ENCODE data around the gene MAST4. TPM values are rescaled to one million over a fixed set of nuclear protein-coding genes. Genes with fewer than 3 reads are reported as not detected.

The MAST4 gene
- total and polyA plus RNA-seq, 5 experiments from 2014 or later: 4.5 to 19.4 (median 10.3) TPM

- Mint-ChIP-seq H3K27ac (no peak overlapping the region), H3K36me3 (no peaks in the 10 kb centered on the region), H3K27me3 (peaks cover 5 to 23% (median 8%) of the 10 kb centered on the region in 5 donors), H3K4me1 (no peaks in the 10 kb centered on the region), H3K9me3 (no peaks in the 10 kb centered on the region), H3K4me3 (no peak overlapping the region)
- no peak for DNase-seq
- POLR2A ChIA-PET: no interaction called here
- no peak for ATAC-seq
Measured at GRCh38 chr5:66796305-66797292, 200.4 kb downstream of the MAST4 start.

- DNase-seq (no peak), ATAC-seq (no peak)
- peaks cover 9 to 42% (median 20%) of the 10 kb centered on the region in 5 donors for H3K27me3 Mint-ChIP-seq
- POLR2A ChIA-PET: no interaction called here
- no peaks in the 10 kb centered on the region for H3K4me1 Mint-ChIP-seq
- H3K36me3 Mint-ChIP-seq: no peaks in the 10 kb centered on the region
- H3K27ac Mint-ChIP-seq: no peak overlapping the region
- H3K4me3 Mint-ChIP-seq: no peak overlapping the region
- H3K9me3 Mint-ChIP-seq: no peaks in the 10 kb centered on the region
Measured at GRCh38 chr5:66802941-66803340, 206.7 kb downstream of the MAST4 start.

GRCh38 chr5:66805514-66806430, 209.6 kb downstream of the MAST4 start:
- Mint-ChIP-seq H3K4me3 (no peak overlapping the region), H3K9me3 (no peaks in the 10 kb centered on the region), H3K36me3 (no peaks in the 10 kb centered on the region), H3K4me1 (no peaks in the 10 kb centered on the region), H3K27me3 (peaks cover 6 to 29% (median 20%) of the 10 kb centered on the region in 5 donors), H3K27ac (peak overlapping the region in 1 of 10 donors; percentile 15)
- no peak for DNase-seq
- no peak for ATAC-seq
- POLR2A ChIA-PET: no interaction called here

GRCh38 chr5:66807743-66808142, 211.6 kb downstream of the MAST4 start:
- no peaks in the 10 kb centered on the region for H3K36me3 Mint-ChIP-seq
- no peaks in the 10 kb centered on the region for H3K9me3 Mint-ChIP-seq
- no peak overlapping the region for H3K27ac Mint-ChIP-seq
- POLR2A ChIA-PET: no interaction called here
- H3K4me3 Mint-ChIP-seq: no peak overlapping the region
- ATAC-seq (no peak), DNase-seq (no peak)
- peaks cover 7 to 29% (median 20%) of the 10 kb centered on the region in 5 donors for H3K27me3 Mint-ChIP-seq
- H3K4me1 Mint-ChIP-seq: no peaks in the 10 kb centered on the region

- POLR2A ChIA-PET: no interaction called here
- H3K9me3 Mint-ChIP-seq: no peaks in the 10 kb centered on the region
- H3K36me3 Mint-ChIP-seq: no peaks in the 10 kb centered on the region
- no peak for DNase-seq
- H3K27me3 Mint-ChIP-seq: peaks cover 7 to 29% (median 20%) of the 10 kb centered on the region in 5 donors
- H3K4me3 Mint-ChIP-seq: no peak overlapping the region
- ATAC-seq: no peak
- H3K27ac Mint-ChIP-seq: no peak overlapping the region
- no peaks in the 10 kb centered on the region for H3K4me1 Mint-ChIP-seq
Measured at GRCh38 chr5:66808663-66809062, 212.5 kb downstream of the MAST4 start.

- ATAC-seq: no peak
- Mint-ChIP-seq H3K9me3 (no peaks in the 10 kb centered on the region), H3K4me3 (no peak overlapping the region), H3K27ac (no peak overlapping the region), H3K27me3 (peaks cover 7 to 19% (median 17%) of the 10 kb centered on the region in 5 donors), H3K4me1 (no peaks in the 10 kb centered on the region), H3K36me3 (no peaks in the 10 kb centered on the region)
- no peak for DNase-seq
- POLR2A ChIA-PET: no interaction called here
Measured at GRCh38 chr5:66810151-66810550, 214.0 kb downstream of the MAST4 start.

GRCh38 chr5:66810848-66811261, 214.7 kb downstream of the MAST4 start:
- DNase-seq (no peak), ATAC-seq (no peak)
- Mint-ChIP-seq H3K4me3 (no peak overlapping the region), H3K4me1 (no peaks in the 10 kb centered on the region), H3K27me3 (peaks cover 4 to 19% (median 15%) of the 10 kb centered on the region in 5 donors), H3K36me3 (no peaks in the 10 kb centered on the region), H3K27ac (no peak overlapping the region), H3K9me3 (no peaks in the 10 kb centered on the region)
- POLR2A ChIA-PET: no interaction called here

GRCh38 chr5:66812291-66812690, 216.1 kb downstream of the MAST4 start:
- H3K9me3 Mint-ChIP-seq: no peaks in the 10 kb centered on the region
- H3K27ac Mint-ChIP-seq: no peak overlapping the region
- ATAC-seq (no peak), DNase-seq (no peak)
- H3K4me3 Mint-ChIP-seq: no peak overlapping the region
- POLR2A ChIA-PET: no interaction called here
- peaks cover 3 to 15% (median 10%) of the 10 kb centered on the region in 5 donors for H3K27me3 Mint-ChIP-seq
- no peaks in the 10 kb centered on the region for H3K4me1 Mint-ChIP-seq
- H3K36me3 Mint-ChIP-seq: no peaks in the 10 kb centered on the region

- POLR2A ChIA-PET: no interaction called here
- Mint-ChIP-seq H3K27ac (no peak overlapping the region), H3K36me3 (no peaks in the 10 kb centered on the region), H3K9me3 (no peaks in the 10 kb centered on the region), H3K4me1 (no peaks in the 10 kb centered on the region), H3K27me3 (peaks cover under 1 to 8% (median 3%) of the 10 kb centered on the region in 5 donors), H3K4me3 (no peak overlapping the region)
- DNase-seq: no peak
- no peak for ATAC-seq
Measured at GRCh38 chr5:66813306-66813705, 217.1 kb downstream of the MAST4 start.

GRCh38 chr5:66814146-66814991, 218.2 kb downstream of the MAST4 start:
- Mint-ChIP-seq H3K9me3 (no peaks in the 10 kb centered on the region), H3K4me3 (no peak overlapping the region), H3K27me3 (peaks cover 0 to 8% (median 3%) of the 10 kb centered on the region in 5 donors), H3K27ac (no peak overlapping the region), H3K4me1 (no peaks in the 10 kb centered on the region), H3K36me3 (no peaks in the 10 kb centered on the region)
- ATAC-seq (peak; percentile 47 to 72), DNase-seq (peak in 7 of 10 donors; percentile 25 to 46 (median 32))
- POLR2A ChIA-PET: no interaction called here

- no peak for ATAC-seq
- Mint-ChIP-seq H3K27me3 (peaks cover 0 to 2% (median 0%) of the 10 kb centered on the region in 5 donors), H3K27ac (no peak overlapping the region), H3K9me3 (no peaks in the 10 kb centered on the region), H3K4me1 (peaks cover 0 to 4% (median 1%) of the 10 kb centered on the region in 4 donors), H3K4me3 (no peak overlapping the region), H3K36me3 (no peaks in the 10 kb centered on the region)
- POLR2A ChIA-PET: interaction anchor here (1.7 kb wide), 1 partner anchor 10 kb away, joined by 6 read pairs; no protein-coding TSS in a partner anchor
- DNase-seq: no peak
Measured at GRCh38 chr5:66818304-66818934, 222.2 kb downstream of the MAST4 start.

- POLR2A ChIA-PET: interaction anchor here (0.7 to 1.7 kb wide), 2 partner anchors 10 to 1213 kb away, joined by 3 to 6 read pairs; no protein-coding TSS in a partner anchor
- Mint-ChIP-seq H3K36me3 (no peaks in the 10 kb centered on the region), H3K9me3 (no peaks in the 10 kb centered on the region), H3K27me3 (peaks cover 0 to 2% (median 0%) of the 10 kb centered on the region in 5 donors), H3K4me3 (no peak overlapping the region), H3K27ac (no peak overlapping the region), H3K4me1 (peaks cover 0 to 4% (median 1%) of the 10 kb centered on the region in 4 donors)
- ATAC-seq: no peak
- DNase-seq: no peak
Measured at GRCh38 chr5:66818935-66819328, 222.7 kb downstream of the MAST4 start.
